Measurements from ENCODE around the gene ODAD2.

- TF ChIP-seq TAF1 (IDR thresholded peaks at IDR 0.05; ENCODE audit: borderline replicate concordance, insufficient read depth, low read length): no peak
- no peak for TF ChIP-seq REST (IDR thresholded peaks at IDR 0.05; ENCODE audit: insufficient read depth in 1 of 2, low read depth in 2 of 2, low read length in 2 of 2)
- no peak for TF ChIP-seq POLR2AphosphoS5 (IDR thresholded peaks at IDR 0.05; ENCODE audit: low read depth, low read length)
Observed at GRCh38 chr10:27784272-27784671, 214.6 kb downstream of the ODAD2 start.

Data from PFSK-1 (cell line).